Measurements from ENCODE around the gene ACAD9.

Gene ACAD9

DNA sequence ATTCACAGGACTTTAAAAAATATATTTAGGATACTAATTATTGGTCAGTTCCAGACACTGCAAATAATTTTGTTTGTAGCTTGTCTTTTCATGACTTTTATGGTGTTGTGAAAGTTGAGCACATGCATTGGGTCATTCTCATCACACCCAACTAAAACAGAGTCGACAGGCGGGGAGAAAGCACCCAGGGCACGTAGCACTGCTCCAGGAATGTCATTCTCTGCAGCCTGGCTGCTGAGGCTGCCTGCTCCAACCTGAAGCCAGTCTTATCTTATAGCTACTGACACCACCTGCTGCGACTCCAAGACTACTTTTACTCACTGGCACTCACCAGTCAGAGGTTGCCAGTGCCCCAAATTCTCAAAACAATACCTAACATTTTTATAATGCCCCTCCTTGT, 56.9 kb downstream of the ACAD9 start:
- H3K79me2 ChIP-seq (ENCODE audit: insufficient read depth, low read length): no peaks in the 10 kb centered on the region
- H2AFZ ChIP-seq (ENCODE audit: low read depth, low read length, severe bottlenecking): no peak overlapping the region
- H3F3A ChIP-seq (ENCODE audit: insufficient read depth): no peaks in the 10 kb centered on the region
- no peaks in the 10 kb centered on the region for H3K9me3 ChIP-seq (ENCODE audit: insufficient read depth, low read length)
- H3K9ac ChIP-seq (ENCODE audit: low read length): no peak overlapping the region
- TF ChIP-seq EZH2phosphoT487 (conservative IDR thresholded peaks at IDR 0.05; ENCODE audit: low read length) (no peak), CTCF (IDR thresholded peaks at IDR 0.05; ENCODE audit: insufficient read depth, low read length, poor library complexity, severe bottlenecking) (no peak)
- no peak overlapping the region for H3K4me3 ChIP-seq (ENCODE audit: insufficient read depth, low read length, poor library complexity, severe bottlenecking)
- H3K27me3 ChIP-seq (ENCODE audit: low read length): no peaks in the 10 kb centered on the region
- no peak overlapping the region for H3K27ac ChIP-seq (ENCODE audit: low read depth, low read length)
- no peaks in the 10 kb centered on the region for H3K9me2 ChIP-seq (replicated peaks; ENCODE audit: insufficient read depth, low read length)
- no peaks in the 10 kb centered on the region for H3K36me3 ChIP-seq (ENCODE audit: low read length)
- no peak overlapping the region for H3K4me2 ChIP-seq (ENCODE audit: low read depth, low read length, poor library complexity, severe bottlenecking)
- no peaks in the 10 kb centered on the region for H4K20me1 ChIP-seq (ENCODE audit: low read depth, low read length)

DNA sequence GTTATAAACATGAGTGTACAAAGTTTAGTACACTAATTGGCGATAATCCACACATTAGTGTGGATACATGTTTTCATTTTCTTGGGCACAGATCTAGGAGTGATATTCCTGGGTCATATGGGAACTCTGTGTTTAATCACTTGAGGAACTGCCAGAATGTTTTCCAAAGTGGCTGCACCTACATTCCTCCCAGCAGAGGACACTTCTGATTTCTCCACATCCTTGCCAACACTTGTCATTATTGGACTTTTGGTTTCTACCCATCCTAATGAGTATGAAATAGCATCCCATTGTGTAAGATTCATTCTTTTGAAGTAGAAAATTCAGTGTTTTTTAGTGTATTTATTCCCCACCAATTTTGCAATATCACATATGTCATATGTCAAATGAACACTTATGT, 60.8 kb downstream of the ACAD9 start:
- no peaks in the 10 kb centered on the region for H4K20me1 ChIP-seq (ENCODE audit: low read depth, low read length)
- TF ChIP-seq CTCF (IDR thresholded peaks at IDR 0.05; ENCODE audit: insufficient read depth, low read length, poor library complexity, severe bottlenecking) (no peak), EZH2phosphoT487 (conservative IDR thresholded peaks at IDR 0.05; ENCODE audit: low read length) (no peak)
- no peaks in the 10 kb centered on the region for H3K79me2 ChIP-seq (ENCODE audit: insufficient read depth, low read length)

GRCh38 chr3:128942161-128942952, 62.9 kb downstream of the ACAD9 start:
- Histone ChIP-seq H3K9ac (ENCODE audit: low read length) (no peak overlapping the region), H3K27ac (ENCODE audit: low read depth, low read length) (no peak overlapping the region), H3K9me2 (replicated peaks; ENCODE audit: insufficient read depth, low read length) (no peaks in the 10 kb centered on the region), H3K27me3 (ENCODE audit: low read length) (no peaks in the 10 kb centered on the region), H3K4me2 (ENCODE audit: low read depth, low read length, poor library complexity, severe bottlenecking) (no peak overlapping the region), H3K79me2 (ENCODE audit: insufficient read depth, low read length) (no peaks in the 10 kb centered on the region), H3K4me3 (ENCODE audit: insufficient read depth, low read length, poor library complexity, severe bottlenecking) (no peak overlapping the region), H3F3A (ENCODE audit: insufficient read depth) (no peaks in the 10 kb centered on the region), H3K36me3 (ENCODE audit: low read length) (no peaks in the 10 kb centered on the region), H4K20me1 (ENCODE audit: low read depth, low read length) (no peaks in the 10 kb centered on the region), H2AFZ (ENCODE audit: low read depth, low read length, severe bottlenecking) (no peak overlapping the region), H3K9me3 (ENCODE audit: insufficient read depth, low read length) (no peaks in the 10 kb centered on the region)
- TF ChIP-seq CTCF (IDR thresholded peaks at IDR 0.05; ENCODE audit: insufficient read depth, low read length, poor library complexity, severe bottlenecking) (no peak), EZH2phosphoT487 (conservative IDR thresholded peaks at IDR 0.05; ENCODE audit: low read length) (no peak)

More for the DNA sequence above, 60.8 kb downstream of the ACAD9 start:
- Histone ChIP-seq H3K9ac (ENCODE audit: low read length) (no peak overlapping the region), H3K27ac (ENCODE audit: low read depth, low read length) (no peak overlapping the region), H3F3A (ENCODE audit: insufficient read depth) (no peaks in the 10 kb centered on the region), H3K27me3 (ENCODE audit: low read length) (no peaks in the 10 kb centered on the region), H3K4me2 (ENCODE audit: low read depth, low read length, poor library complexity, severe bottlenecking) (no peak overlapping the region), H2AFZ (ENCODE audit: low read depth, low read length, severe bottlenecking) (no peak overlapping the region), H3K4me3 (ENCODE audit: insufficient read depth, low read length, poor library complexity, severe bottlenecking) (no peak overlapping the region), H3K9me2 (replicated peaks; ENCODE audit: insufficient read depth, low read length) (no peaks in the 10 kb centered on the region), H3K9me3 (ENCODE audit: insufficient read depth, low read length) (no peaks in the 10 kb centered on the region), H3K36me3 (ENCODE audit: low read length) (no peaks in the 10 kb centered on the region)
